Esophagus squamous epithelium (tissue), 5 donors: ENCODE results near the gene NFIL3. TPM values are rescaled to one million over a fixed set of nuclear protein-coding genes. Genes with fewer than 3 reads are reported as not detected.

Experiments used
- DNase-seq: peaks from one replicate; lab custom pipeline; 2025; lab: John Stamatoyannopoulos, UW
- H3K27ac ChIP-seq, 4 donors: fragments of 200-600 bp; sonication (generic); one replicate each; pipeline ENCODE4 v1.5.1; 2016 to 2019; ENCODE audit warnings: mild to moderate bottlenecking in 1 of 4
- H3K27me3 ChIP-seq, 4 donors: fragments of 200-600 bp; sonication (generic); 1 replicate in 3 of 4; 2 replicates in 1 of 4; pipeline versions ENCODE4 v1.5.1 to v1.6.0; 2017 to 2021; ENCODE audit warnings: antibody characterized with exemption in 1 of 4
- H3K36me3 ChIP-seq, 3 donors: fragments of 200-600 bp; sonication (generic); one replicate each; pipeline ENCODE4 v1.5.1; 2016 to 2019
- H3K4me1 ChIP-seq, 3 donors: fragments of 200-600 bp; sonication (generic); one replicate each; pipeline ENCODE4 v1.5.1; 2017 to 2019
- H3K4me3 ChIP-seq, 4 donors: fragments of 200-600 bp; sonication (generic); 1 replicate in 3 of 4; 2 replicates in 1 of 4; pipeline ENCODE4 v1.5.1; 2016 to 2019; ENCODE audit warnings: mild to moderate bottlenecking in 2 of 4, moderate library complexity in 1 of 4
- H3K9me3 ChIP-seq, 3 donors: fragments of 200-600 bp; sonication (generic); one replicate each; pipeline ENCODE4 v1.5.1; 2016 to 2019
- CTCF ChIP-seq, 6 experiments: fragments of 450-650 bp in 4 of 6; fragments of 200-600 bp in 2 of 6; sonication (generic) in 2 of 6; IDR thresholded peaks; one replicate each; pipeline ENCODE4 v1.5.1; 2016 to 2019; ENCODE audit warnings: antibody characterized with exemption in 6 of 6, mild to moderate bottlenecking in 4 of 6, moderate library complexity in 4 of 6
- POLR2A ChIP-seq, 4 donors: fragments of 450-650 bp; IDR thresholded peaks; one replicate each; pipeline ENCODE4 v1.6.1; 2017; ENCODE audit warnings: antibody characterized with exemption in 4 of 4, mild to moderate bottlenecking in 4 of 4, moderate library complexity in 3 of 4
- WGBS, 2 donors: methylation state at CpG; one replicate each; pipeline ENCODE4 v1.1.5; 2018; 5-methylcytosine and 5-hydroxymethylcytosine counted together
- intact Hi-C: fragments of 100-400 bp; cut with DNase I; formaldehyde crosslinking; loops from one replicate; pipeline ENCODE4 v1.15.0; 2022
- total RNA-seq, 4 donors: library from RNA; depleted of rRNA; stranded (reverse); fragments of >200 nt; gene quantifications; one replicate each; pipeline ENCODE4 v1.1.0, GENCODE V29; 2016
- donor health status: DM: yes; HTN: yes; CAD: no.

NFIL3 gene
- total RNA-seq, 4 donors from 2014 or later = 5.6 to 21.2 (median 16.3) TPM

- Histone ChIP-seq H3K27ac (no peak overlapping the region), H3K4me3 (no peak overlapping the region), H3K27me3 (no peaks in the 10 kb centered on the region), H3K36me3 (no peaks in the 10 kb centered on the region), H3K9me3 (no peaks in the 10 kb centered on the region), H3K4me1 (peaks cover 14 to 18% (median 15%) of the 10 kb centered on the region in 3 donors)
- TF ChIP-seq CTCF (IDR thresholded peaks at IDR 0.05) = no peak
- TF ChIP-seq POLR2A (IDR thresholded peaks at IDR 0.05) = no peak
- intact Hi-C loops = no loop called here
- 85 to 95% methylated on average over 2 of the region's 3 CpGs for WGBS, 2 donors
- DNase-seq = no peak
These were observed 58.9 kb downstream of the NFIL3 start for GRCh38 chr9:91364702-91365101.

DNA sequence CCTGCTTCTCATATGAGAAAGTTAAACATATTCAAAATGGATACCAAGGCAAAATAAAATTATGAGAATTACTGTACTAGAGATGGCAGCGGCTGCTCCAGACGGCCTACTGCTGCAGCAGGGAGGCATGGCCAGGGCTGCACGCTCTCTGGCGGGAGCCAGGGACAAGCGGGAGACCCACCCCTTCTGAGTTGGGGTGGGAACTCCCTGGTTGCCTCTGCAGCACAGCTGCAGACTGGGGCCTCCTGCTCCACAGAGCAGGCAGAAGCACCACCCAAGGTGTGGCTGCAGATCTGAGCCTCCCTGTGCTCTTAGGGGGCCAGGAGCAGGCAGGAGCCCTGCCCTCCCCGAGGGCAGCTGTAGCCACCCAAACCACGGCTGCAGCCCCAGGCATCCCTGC lies 59.6 kb downstream of the NFIL3 start:
- Histone ChIP-seq H3K9me3 (no peaks in the 10 kb centered on the region), H3K36me3 (no peaks in the 10 kb centered on the region), H3K27ac (no peak overlapping the region), H3K4me1 (peaks cover 15 to 25% (median 19%) of the 10 kb centered on the region in 3 donors), H3K4me3 (no peak overlapping the region), H3K27me3 (no peaks in the 10 kb centered on the region)
- intact Hi-C loops = no loop called here
- no peak for TF ChIP-seq POLR2A (IDR thresholded peaks at IDR 0.05)
- no peak for TF ChIP-seq CTCF (IDR thresholded peaks at IDR 0.05)
- 87 to 93% methylated on average over 5 of the region's 7 CpGs for WGBS, 2 donors
- DNase-seq = no peak

GRCh38 chr9:91362051-91362611 lies 61.5 kb downstream of the NFIL3 start:
- intact Hi-C loops = no loop called here
- 55 to 57% methylated on average over 10 to 13 of the region's 15 CpGs for WGBS, 2 donors

DNA sequence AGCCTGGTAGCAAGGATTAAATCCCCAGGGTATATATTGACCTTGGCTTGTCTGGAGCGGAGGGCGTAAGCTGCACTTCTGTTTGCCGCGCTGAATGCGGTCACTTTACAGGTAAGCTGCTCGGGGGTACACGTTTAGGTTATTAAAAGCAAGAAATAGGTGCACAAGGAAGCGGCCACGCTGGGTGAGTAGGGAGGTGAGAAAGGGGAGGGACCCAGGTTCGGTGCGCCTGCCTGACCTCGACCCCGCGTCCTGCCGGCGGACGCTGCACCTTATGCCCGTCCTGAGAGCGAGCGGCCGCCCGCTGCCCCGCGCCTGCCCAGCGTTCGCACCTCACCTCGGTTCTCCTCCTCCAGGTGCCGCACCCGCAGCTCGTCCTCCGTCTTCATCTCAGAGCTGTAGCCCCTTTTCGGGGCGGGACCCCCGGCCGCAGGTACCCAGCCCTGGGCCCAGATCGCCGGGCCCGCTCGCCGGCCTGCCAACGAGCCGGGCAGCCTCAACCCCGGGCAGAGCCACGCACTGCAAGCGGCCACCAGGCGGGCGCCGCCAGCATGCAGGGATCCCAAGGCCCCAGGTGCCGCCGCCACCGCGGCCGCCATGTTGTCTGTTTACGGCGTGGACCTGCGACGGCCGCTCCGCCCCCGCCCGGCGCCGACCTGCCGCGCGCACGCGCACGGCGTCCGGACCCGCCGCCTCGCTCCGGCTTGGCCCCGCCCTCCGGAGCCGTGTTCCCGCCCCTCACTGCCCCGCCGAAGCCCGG lies 62.2 kb downstream of the NFIL3 start, which contains the start of gene AUH:
Gene AUH (minus strand): TSS at position 628 of the 760 bp plus-strand sequence. CDS start 29 bp downstream, at position 599.
- Histone ChIP-seq H3K4me1 (peaks cover 15 to 41% (median 19%) of the 10 kb centered on the region in 3 donors), H3K27ac (peak within 1 kb of the TSS; percentile 90 to 93 (median 92)), H3K27me3 (no peaks in the 10 kb centered on the region), H3K9me3 (no peaks in the 10 kb centered on the region), H3K36me3 (peaks cover 0 to 14% (median 0%) of the 10 kb centered on the region in 3 donors), H3K4me3 (peak within 1 kb of the TSS; percentile 81 to 99 (median 88))
- peak; percentile 2 for DNase-seq
- WGBS, 2 donors = 0% methylated on average over 1 to 19 of the region's 82 CpGs
- intact Hi-C loops = no loop called here
- TF ChIP-seq POLR2A (IDR thresholded peaks at IDR 0.05) (peak in 3 of 4 donors; percentile 62 to 88 (median 68)), CTCF (IDR thresholded peaks at IDR 0.05) (peak in 1 of 6 experiments; percentile 21)

More at GRCh38 chr9:91362051-91362611, 61.5 kb downstream of the NFIL3 start:
- DNase-seq = no peak
- Histone ChIP-seq H3K27me3 (no peaks in the 10 kb centered on the region), H3K9me3 (no peaks in the 10 kb centered on the region), H3K36me3 (peaks cover 0 to 7% (median 0%) of the 10 kb centered on the region in 3 donors), H3K4me3 (peak overlapping the region; percentile 81 to 99 (median 88)), H3K27ac (peak overlapping the region; percentile 90 to 93 (median 92)), H3K4me1 (peaks cover 15 to 41% (median 19%) of the 10 kb centered on the region in 3 donors)
- TF ChIP-seq POLR2A (IDR thresholded peaks at IDR 0.05) (no peak), CTCF (IDR thresholded peaks at IDR 0.05) (no peak)
